GM21528 (cell line): ENCODE results near the gene DUS1L.

Source experiments
- ATAC-seq: cut with Tn5 transposase; IDR thresholded peaks from one replicate; pipeline ENCODE4 v1.9.1; 2021; ENCODE audit warnings: mild to moderate bottlenecking, moderate library complexity; ENCODE audit not compliant: unreplicated experiment, low FRiP score

DUS1L gene

GRCh38 chr17:82077617-82078358 is 12.2 kb upstream of the DUS1L start:
- no peak for ATAC-seq

GRCh38 chr17:82076785-82077591 is 11.4 kb upstream of the DUS1L start:
- ATAC-seq = no peak

DNA sequence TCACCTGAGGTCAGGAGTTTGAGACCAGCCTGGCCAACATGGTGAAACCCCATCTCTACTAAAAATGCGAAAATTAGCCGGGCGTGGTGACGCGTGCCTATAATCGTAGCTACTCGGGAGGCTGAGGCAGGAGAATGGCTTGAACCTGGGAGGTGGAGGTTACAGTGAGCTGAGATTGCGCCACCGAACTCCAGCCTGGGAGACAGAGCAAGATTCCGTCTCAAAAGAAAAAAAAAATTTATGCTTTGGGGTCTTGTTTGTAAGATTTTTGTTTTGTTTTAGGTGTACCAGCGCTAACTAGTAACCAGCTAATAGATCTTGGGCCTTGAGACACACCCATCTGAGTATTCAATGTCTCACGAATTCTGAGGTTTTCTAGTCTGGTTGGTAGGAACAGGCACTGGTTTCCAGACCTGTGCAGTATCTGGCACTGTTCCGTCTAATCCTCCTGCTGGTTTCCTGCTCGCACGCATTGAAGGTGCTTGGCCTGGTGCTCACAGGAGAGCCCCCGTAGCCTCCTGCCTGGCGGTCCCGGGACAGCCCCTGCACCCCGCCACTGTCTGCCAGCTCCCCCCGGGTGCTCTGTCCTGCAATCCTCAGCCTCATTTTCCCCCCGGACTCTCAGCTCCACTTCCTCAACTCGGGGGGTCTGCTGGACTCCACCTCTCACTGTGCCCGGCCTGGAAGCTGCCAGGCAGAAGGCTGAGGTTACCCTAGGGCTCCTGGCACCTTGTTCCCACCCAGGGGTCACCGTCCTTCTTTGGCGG is 10.6 kb upstream of the DUS1L start:
- ATAC-seq = no peak

GRCh38 chr17:82073446-82073845 is 7.8 kb upstream of the DUS1L start:
- ATAC-seq = no peak

DNA sequence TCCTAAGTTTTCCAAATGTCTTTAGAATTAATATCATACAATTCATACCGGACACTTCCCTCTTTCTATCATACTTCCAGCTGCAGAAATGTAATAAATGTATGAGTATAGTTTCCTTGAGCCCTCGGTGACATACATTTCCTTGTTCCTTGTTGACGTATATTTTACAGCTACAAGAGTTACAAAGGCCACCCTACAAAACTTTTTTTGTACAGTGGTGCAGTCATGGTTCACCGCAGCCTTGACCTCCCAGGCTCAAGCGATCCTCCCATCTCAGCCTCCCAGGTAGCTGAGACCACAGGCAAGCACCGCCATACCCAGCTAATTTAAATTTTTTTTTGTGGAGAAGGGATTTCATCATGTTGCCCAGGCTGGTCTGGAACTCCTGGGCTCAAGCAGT is 7.2 kb upstream of the DUS1L start:
- no peak for ATAC-seq

DNA sequence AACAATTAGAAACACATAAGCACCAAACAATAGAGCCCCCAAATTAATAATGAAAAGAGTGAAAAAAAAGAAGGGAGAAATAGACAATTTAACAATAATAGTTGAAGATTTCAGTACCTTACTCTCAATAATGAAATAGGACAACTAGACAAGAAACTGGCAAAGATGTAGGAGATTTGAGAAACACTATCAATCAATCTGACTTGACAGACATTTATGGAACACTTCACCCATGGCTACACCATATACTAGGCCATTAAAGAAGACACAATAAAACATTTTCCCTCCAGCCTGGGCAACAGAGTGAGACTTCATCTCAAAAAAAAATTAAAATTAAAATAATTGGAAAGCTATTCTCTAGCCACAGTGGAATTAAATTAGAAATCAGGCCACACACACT is 5.0 kb upstream of the DUS1L start:
- ATAC-seq = no peak

DNA sequence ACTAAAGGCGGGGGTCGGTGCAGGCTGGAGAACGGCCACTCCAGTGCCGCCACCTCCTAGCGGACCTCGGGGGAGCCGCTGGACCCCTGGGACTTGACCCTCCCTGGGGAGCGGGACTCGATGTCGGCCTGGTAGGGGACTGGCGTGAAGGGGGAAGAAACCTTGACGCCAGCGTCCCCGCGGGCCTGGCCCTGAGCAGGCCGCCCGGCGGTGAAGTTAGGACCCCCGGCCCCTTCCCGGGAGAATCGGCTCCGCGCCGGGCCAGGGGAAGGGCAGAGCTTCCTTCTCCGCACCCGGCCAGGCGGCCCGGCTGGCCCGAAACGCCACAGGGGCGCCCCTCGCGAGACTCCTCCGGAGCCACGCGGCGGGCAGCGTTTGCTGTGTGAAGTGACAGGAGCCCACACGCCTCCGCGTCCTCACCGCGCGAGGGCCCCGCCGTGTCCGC is 389 bp downstream of the DUS1L start:
- ATAC-seq = no peak

- ATAC-seq = no peak
These were observed 991 bp downstream of the DUS1L start for GRCh38 chr17:82064433-82065192.

DNA sequence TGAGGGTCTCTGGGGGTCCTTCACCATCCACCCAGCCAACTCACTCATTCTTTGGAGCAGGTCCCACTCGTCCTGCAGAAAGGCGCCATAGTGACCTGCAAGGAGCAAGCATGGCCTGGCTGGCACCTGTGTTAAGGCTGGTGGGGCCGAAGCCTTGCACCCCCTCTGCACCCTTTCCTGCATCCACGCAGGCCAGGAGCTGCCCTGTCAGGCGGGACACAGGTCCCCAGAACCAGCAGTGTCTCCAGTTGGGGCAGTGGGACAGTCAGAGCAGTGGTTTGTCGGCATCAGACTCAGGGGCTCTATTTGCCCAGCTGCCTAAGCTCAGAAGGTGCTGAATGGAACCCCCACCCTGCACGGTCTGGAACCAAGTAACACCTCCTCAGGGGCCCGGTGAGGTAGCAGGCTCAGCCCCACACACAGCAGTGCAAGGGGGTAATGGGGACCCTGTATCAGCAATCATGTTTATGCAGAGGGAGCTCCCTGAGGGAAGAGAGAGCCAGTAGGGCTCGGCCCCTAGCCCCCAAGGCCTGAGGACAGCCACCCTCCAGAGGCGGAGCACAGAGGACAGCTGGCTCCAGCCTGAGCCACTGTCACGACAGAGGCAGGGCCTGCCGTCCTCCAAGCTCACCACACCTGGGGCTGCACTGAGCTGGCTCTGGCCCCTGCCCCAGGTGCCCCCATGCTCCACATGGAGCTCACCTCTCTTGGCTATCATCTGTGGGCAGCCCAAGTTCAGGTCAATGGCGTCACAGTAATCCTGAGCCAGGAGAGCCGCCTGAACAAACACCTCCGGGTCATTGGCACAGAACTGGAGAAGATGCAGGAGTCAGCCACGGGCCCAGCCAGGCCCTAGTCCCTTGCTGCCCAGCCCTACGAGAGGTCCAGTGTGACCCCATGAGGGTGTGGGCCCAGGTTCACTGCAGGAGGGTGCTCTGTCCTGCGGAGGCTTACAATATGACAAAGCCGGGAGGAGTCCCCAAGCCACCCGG is 1.9 kb downstream of the DUS1L start:
- no peak for ATAC-seq

GRCh38 chr17:82062984-82063368 is 2.6 kb downstream of the DUS1L start:
- ATAC-seq = no peak

GRCh38 chr17:82062076-82062983 is 3.3 kb downstream of the DUS1L start:
- no peak for ATAC-seq

DNA sequence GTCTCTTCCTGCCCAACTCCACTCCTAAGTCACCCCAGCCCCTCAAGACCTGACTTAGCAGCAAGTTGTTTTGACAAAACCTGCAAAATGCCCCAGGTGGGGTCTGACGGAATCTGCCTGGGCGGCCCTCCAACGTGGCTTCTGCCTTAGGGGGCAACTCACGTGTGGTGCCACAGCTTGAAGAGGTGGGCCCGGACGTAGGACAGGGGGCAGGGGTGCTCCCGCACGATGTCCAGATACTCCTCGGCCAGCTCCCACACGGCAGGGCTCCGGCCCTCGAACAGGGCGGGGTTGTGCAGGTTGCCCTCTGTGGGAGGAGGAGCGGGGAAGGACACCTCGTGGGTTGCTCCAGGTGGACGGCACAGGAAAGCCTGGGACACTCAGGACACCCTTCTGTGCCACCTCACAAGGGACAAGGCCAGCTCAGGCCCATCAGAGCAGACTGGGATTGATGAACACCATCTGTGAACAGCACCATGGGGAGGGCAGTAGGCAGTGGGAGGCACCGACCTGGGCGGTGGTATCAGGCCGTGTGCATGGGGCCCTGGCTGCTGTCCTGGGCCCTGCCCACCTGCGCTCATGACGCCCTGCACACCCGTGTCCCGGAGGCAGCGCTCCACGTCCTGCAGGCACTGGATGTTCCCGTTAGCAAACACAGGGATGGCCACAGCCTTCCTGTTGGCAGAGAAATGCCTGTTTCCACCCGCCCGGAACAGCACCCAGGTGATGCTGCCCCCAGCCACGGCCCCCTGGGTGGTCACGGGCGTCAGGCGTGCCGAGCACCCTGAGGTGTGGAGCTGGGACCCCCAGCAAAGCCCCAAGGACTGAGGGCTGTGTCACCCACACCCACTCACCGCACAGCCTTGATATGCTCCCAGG is 4.3 kb downstream of the DUS1L start:
- no peak for ATAC-seq

- no peak for ATAC-seq
These were observed 5.0 kb downstream of the DUS1L start for GRCh38 chr17:82060614-82061013.

DNA sequence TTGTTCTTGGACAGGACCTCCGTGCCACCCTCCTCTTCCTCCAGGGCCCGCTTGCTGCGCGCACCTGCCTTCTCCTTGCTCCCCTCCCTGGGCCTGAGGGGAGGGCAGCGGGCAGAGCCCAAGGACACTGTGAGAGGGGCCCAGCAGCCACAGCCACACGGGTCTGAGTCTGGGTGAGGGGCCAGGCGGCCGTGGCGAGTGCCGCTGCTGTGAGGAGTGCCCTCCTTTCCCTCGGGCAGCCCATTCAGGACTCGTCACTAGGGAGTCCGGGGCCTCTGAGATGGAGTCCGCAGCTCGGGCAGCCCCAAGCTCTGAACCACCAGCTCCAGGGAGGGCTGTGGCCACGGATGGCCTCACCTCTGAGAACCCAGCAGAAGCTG is 5.6 kb downstream of the DUS1L start:
- ATAC-seq = no peak

- ATAC-seq = no peak
These were observed 6.2 kb downstream of the DUS1L start for GRCh38 chr17:82059272-82060000.

- no peak for ATAC-seq
These were observed 6.8 kb downstream of the DUS1L start for GRCh38 chr17:82058855-82059249.
